Fibroblast of skin of scalp (primary cell): ENCODE measurements around the gene MALT1.

ENCODE experiments used
- DNase-seq: peaks from one replicate; pipeline ENCODE4 v3.0.0-alpha.2; 2013

The MALT1 gene

GRCh38 chr18:58779529-58779928 lies 108.3 kb downstream of the MALT1 start:
- DNase-seq, result no peak

GRCh38 chr18:58780045-58780444 lies 108.8 kb downstream of the MALT1 start:
- DNase-seq, result no peak

GRCh38 chr18:58781627-58782194 lies 110.4 kb downstream of the MALT1 start:
- DNase-seq, result peak; percentile 80

GRCh38 chr18:58784601-58785137 lies 113.4 kb downstream of the MALT1 start:
- no peak for DNase-seq

- DNase-seq, result peak; percentile 85
These were observed 114.0 kb downstream of the MALT1 start for GRCh38 chr18:58785171-58785805.

- DNase-seq, result no peak
These were observed 114.6 kb downstream of the MALT1 start for GRCh38 chr18:58785870-58786269.

- no peak for DNase-seq
These were observed 116.4 kb downstream of the MALT1 start for GRCh38 chr18:58787536-58788149.

GRCh38 chr18:58788470-58788869 lies 117.2 kb downstream of the MALT1 start:
- DNase-seq, result no peak

GRCh38 chr18:58788971-58789875 lies 118.0 kb downstream of the MALT1 start:
- peak; percentile 63 for DNase-seq

- DNase-seq, result no peak
These were observed 118.6 kb downstream of the MALT1 start for GRCh38 chr18:58789876-58790240.

- no peak for DNase-seq
These were observed 120.8 kb downstream of the MALT1 start for GRCh38 chr18:58792086-58792485.

GRCh38 chr18:58793361-58793760 lies 122.1 kb downstream of the MALT1 start:
- peak; percentile 62 for DNase-seq

- no peak for DNase-seq
These were observed 125.0 kb downstream of the MALT1 start for GRCh38 chr18:58796220-58796619.

GRCh38 chr18:58800582-58800981 lies 129.3 kb downstream of the MALT1 start:
- no peak for DNase-seq

- no peak for DNase-seq
These were observed 131.7 kb downstream of the MALT1 start for GRCh38 chr18:58802959-58803358.

- no peak for DNase-seq
These were observed 132.7 kb downstream of the MALT1 start for GRCh38 chr18:58803978-58804377.
